ENCODE results near the gene OR8D4.
"Not testable (repeated sequence)": the region's sequence is repeated elsewhere in the genome, so short reads cannot be mapped to it uniquely, and the experiment has no call there.

The OR8D4 gene

DNA sequence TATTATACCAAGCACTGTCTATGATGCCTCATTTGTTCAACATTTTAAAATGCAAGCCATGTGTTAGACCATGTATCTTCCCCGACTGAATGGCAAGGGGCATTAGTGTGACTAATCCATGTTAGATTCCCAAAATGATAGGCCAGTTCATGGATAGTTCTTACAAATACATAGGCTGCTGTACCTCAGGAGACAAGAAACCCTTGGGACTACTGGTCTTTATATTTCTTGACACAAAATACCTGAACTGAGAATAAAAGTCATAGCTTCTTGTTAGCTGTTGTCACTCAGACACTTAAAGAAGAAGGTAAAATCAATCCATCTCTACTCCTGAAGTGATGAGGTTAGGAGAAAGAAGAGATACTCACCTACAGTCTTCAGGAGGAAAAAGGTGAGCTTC, at the start of gene OR8D4:
Gene OR8D4, plus strand, starts transcription at position 301 of the 400 bp plus-strand sequence. CDS start 4,265 bp downstream, outside the sequence.
- no peak for TF ChIP-seq POLR2A (IDR thresholded peaks at IDR 0.05; ENCODE audit: low read depth, low read length)
- FAIRE-seq (no peak), DNase-seq (ENCODE audit: insufficient read length, low spot score) (no peak)

DNA sequence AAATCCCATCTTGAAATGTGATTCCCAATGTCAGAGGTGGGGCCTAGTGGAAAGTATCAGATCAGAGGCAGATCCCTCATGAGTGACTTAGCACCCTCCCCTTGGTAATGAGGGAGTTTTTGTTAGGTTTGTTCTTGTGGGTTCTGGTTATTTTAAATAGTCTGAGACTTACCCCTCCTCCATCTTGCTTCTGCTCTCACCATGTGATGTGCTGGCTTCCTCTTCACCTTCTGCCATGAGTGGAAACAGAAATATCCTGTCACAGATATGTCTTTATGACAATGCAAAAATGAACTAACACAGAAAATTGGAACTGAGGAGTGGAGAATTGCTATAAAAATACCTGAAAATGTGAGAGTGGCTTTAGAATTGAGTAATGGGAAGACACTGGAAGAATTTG, 49.6 kb upstream of the OR8D4 start:
- TF ChIP-seq POLR2A (IDR thresholded peaks at IDR 0.05; ENCODE audit: low read depth, low read length): no peak
- FAIRE-seq: no peak
- DNase-seq (ENCODE audit: insufficient read length, low spot score): no peak

DNA sequence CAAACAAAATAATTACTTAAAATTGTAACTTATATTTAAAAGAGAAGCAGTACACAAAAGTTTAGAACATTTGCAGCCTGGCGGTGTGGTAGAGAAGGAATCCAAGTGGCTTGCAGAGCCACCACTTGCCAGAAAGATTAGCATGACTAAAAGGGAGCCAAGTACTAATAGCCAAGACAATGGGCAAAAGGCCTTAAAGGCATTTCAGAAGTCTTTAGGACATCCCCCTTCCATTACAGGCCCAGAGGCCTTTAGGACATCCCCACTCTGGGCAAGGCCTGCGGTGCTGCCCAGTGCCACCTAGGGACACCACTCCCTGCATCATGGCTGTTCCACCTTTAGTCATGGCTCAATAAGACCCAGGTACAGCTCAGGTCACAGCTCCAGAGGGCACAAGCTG, 48.9 kb upstream of the OR8D4 start:
- DNase-seq (ENCODE audit: insufficient read length, low spot score): no peak
- FAIRE-seq: no peak
- TF ChIP-seq POLR2A (IDR thresholded peaks at IDR 0.05; ENCODE audit: low read depth, low read length): no peak

DNA sequence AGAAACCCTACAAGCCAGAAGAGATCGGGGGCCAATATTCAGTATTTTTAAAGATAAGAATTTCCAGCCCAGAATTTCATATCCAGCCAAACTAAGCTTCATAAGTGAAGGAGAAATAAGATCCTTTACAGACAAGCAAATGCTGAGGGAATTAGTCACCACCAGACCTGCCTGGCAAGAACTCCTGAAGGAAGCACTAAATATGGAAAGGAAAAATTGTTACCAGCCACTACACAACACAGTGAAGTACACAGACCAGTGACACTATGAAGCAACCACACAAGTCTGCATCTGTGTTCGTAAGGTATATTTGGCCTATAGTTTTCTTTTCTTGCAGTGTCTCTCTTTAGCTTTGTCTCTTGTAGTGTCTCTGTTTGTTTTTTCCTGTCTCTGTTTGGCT, 45.5 kb upstream of the OR8D4 start:
- DNase-seq (ENCODE audit: insufficient read length, low spot score) (no peak), FAIRE-seq (no peak)
- TF ChIP-seq POLR2A (IDR thresholded peaks at IDR 0.05; ENCODE audit: low read depth, low read length): no peak

DNA sequence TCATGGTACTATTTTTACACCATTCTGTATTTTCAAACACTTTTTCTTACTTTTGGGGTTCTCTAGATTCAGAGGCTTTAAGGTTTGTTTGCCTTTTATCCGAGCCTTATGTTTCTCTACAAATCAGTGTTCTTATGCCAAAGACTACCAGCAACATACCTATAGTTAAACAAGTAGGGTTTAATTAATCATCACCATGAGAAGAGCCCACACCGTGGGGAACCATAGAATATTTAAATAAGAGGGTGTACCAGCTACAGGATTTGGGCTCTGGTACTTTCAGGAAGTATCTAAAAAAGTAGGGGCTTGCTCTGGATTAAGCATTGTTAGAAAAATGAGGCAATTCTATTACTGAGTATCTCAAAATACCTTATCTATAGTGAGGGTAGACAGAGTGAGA, 42.2 kb upstream of the OR8D4 start:
- no peak for FAIRE-seq
- TF ChIP-seq POLR2A (IDR thresholded peaks at IDR 0.05; ENCODE audit: low read depth, low read length): no peak

DNA sequence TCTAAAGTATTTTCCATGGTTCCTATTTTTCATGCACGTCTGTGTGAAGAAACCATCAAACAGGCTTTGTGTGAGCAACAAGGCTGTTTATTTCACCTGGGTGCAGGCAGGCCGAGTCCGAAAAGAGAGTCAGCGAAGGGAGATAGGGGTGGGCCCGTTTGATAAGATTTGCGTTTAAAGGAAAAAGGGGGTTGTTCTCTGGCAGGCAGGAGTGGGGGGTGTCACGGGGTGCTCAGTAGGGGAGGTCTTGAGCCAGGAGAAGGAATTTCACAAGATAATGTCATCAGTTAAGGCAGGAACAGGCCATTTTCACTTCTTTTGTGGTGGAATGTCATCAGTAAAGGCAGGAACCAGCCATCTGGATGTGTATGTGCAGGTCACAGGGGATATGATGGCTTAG, 36.7 kb upstream of the OR8D4 start:
- DNase-seq (ENCODE audit: insufficient read length, low spot score); FAIRE-seq: not testable (repeated sequence)

More for the DNA sequence above, 42.2 kb upstream of the OR8D4 start:
- no peak for DNase-seq (ENCODE audit: insufficient read length, low spot score)

DNA sequence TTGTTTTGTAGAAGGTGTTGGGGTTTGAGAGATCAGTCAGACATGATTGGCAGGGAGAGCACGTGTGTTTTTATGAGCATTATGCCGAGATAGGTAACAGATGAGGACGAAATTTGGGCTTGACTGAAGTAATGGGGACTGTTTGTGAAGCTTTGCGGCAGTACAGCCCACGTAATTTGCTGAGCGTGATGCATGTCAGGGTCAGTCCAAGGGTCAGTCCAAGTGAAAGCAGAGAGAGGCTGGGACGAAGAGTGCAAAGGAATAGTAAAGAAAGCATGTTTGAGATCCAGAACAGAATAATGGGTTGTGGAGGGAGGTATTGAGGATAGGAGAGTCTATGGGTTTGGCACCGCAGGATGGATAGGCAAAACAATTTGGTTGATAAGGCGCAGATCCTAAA, 34.2 kb upstream of the OR8D4 start:
- FAIRE-seq; DNase-seq (ENCODE audit: insufficient read length, low spot score): not testable (repeated sequence)

DNA sequence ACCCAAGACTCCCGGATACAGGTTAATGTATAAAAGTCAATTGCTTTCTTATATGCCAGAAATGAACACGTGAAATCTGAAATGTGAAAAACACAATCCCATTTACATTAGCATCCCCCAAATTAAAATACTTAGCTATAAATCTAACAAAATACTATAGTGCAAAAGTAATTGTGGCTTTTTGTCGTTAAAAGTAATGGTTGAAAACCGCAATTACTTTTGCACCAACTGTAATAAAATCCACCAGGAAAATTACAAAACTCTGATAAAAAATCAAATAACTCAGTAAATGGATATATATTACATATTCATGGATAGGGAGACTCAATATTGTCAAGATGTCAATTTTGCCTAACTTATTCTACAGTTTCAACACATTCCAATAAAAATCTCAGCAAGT, 21.1 kb upstream of the OR8D4 start:
- no peak for TF ChIP-seq POLR2A (IDR thresholded peaks at IDR 0.05; ENCODE audit: low read depth, low read length)
- no peak for DNase-seq (ENCODE audit: insufficient read length, low spot score)
- FAIRE-seq: no peak

DNA sequence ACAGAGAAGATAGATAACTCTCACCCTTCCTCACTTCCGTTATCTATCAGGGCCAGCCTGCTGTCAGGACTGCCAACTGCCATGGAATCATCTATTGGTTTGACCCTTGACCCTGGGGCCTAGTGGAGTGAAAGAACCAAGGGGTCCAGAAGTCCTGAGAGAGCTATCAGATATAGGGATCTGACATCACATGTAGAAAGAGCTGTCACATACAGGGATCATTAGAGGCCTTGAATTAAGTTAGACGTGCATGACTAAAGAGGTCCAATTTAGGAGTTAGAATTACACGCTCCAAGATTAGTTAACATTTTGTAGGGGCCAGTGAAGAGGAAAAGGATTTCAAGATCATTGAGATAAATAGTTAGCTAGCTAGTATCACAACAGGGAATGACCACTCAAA, 16.4 kb upstream of the OR8D4 start, which contains the start of gene TMEM225:
Gene TMEM225, minus strand, starts transcription at position 101 of the 400 bp plus-strand sequence. CDS start 245 bp downstream, outside the sequence.
- DNase-seq (ENCODE audit: insufficient read length, low spot score) (no peak), FAIRE-seq (no peak)
- no peak for TF ChIP-seq POLR2A (IDR thresholded peaks at IDR 0.05; ENCODE audit: low read depth, low read length)

DNA sequence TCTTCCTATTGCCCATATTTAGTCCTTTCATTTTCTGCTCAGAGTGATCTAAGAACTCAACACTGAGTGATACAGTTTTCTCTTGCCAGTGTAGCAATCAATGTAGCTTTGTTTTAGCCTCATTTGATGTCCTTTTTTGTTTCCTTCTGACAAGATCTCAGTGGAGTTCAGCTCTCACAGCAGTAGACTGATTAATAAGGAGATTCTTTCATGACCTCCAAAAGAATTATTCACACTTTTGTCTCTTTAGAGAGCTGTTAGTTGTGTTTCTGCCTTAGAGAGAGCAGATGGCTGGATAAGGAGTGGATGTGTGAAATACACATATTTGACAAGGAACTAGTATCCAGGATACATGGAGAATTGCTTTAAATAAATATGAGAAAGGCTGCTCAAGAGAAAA, 9.9 kb upstream of the OR8D4 start:
- FAIRE-seq (no peak), DNase-seq (ENCODE audit: insufficient read length, low spot score) (no peak)
- TF ChIP-seq POLR2A (IDR thresholded peaks at IDR 0.05; ENCODE audit: low read depth, low read length): no peak

DNA sequence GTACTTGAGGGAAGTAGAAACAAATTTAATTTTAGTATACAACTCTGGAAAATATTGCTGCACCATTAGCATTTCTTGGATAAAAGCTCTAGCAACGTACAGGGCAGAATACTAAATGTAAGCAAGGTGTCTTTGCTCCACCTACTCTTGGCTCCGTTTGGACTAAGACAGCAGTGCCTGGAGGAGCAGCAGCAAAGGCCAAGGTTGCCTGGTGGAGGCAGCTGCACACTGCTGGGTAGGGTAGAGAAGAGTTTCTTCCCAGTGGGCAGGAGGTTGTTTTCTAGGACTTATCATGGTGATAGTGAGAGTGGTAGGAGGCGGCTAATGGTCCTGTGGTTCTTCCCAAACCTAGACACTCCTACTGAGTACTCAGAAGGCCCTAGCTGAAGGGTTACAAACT, 2.2 kb upstream of the OR8D4 start:
- no peak for DNase-seq (ENCODE audit: insufficient read length, low spot score)
- no peak for FAIRE-seq
- no peak for TF ChIP-seq POLR2A (IDR thresholded peaks at IDR 0.05; ENCODE audit: low read depth, low read length)

DNA sequence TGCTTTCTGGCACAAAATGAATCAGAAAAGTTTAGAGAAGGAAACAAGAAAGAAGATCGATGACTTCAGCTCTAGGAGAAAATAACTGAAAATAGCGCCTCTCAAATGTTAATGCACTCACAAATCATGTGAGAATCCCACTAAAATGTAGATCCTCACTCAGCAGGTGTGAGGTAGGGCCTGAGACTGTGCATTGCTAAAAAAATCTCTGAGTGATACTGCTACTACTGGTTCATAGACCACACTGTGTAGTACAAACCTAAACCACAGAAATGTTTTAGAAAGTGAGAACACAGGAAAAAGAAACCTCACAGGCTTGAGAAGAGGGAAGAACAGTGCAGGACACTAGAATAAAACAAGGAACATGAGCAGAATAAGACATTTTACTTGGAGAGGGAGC, 2.0 kb downstream of the OR8D4 start:
- no peak for FAIRE-seq
- TF ChIP-seq POLR2A (IDR thresholded peaks at IDR 0.05; ENCODE audit: low read depth, low read length): no peak
- DNase-seq (ENCODE audit: insufficient read length, low spot score): no peak

DNA sequence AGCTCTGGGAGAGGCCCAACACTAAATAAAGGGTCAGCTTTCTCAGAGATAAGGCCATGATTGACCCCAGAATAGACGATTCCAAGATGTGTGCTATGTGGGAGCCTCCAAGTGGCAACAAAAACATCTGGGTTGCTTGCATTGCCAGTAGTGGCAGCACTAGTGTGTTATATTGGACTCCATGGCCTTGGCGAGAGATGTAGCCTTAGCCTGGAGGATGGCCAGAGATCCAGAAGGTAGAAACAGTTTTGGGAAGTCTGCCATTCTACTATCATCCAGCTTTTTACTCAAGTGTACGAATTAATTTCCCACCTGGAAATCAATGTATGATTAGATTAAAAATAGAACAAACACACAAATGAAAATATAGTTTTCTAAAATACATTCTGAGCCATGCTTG, 3.0 kb downstream of the OR8D4 start:
- no peak for DNase-seq (ENCODE audit: insufficient read length, low spot score)
- TF ChIP-seq POLR2A (IDR thresholded peaks at IDR 0.05; ENCODE audit: low read depth, low read length): no peak
- no peak for FAIRE-seq

DNA sequence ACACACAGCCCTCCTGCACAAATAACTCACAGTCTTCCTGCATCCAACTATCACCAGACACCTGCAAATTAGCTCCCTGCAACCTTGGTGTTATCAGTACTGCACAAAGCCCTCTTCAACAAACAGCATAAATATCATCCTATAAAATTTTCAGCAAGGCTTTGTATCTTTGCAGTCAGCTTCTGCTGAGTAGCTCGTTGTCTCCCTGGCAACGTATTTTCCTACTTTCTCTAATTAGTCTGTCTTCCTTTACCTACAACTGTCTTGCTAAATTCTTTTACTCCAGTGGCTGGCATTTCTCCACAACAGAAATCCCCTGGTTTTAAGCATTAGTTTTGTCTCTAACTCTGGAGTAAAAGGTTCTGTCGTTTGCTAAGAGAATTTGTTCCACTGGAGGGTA, 3.9 kb downstream of the OR8D4 start:
- no peak for DNase-seq (ENCODE audit: insufficient read length, low spot score)
- no peak for TF ChIP-seq POLR2A (IDR thresholded peaks at IDR 0.05; ENCODE audit: low read depth, low read length)

DNA sequence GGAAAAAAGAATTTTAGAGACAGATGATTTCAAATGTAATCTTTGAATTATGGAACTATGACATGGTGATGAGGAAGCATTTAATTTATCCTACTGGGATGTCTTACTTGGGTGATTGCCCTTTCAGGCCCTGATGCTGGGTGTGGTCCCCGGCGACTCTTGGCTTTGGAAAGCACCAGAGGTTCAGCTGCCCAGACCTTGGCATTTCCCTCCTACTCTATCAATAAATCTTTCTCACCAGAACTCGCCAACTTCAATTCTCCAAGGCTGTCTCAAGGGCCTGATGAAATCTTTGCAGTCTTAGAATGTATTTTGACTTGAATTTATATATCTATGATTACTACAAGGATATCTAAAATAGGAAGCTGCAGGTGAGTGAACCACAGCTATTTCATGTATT, 19.0 kb downstream of the OR8D4 start:
- DNase-seq (ENCODE audit: insufficient read length, low spot score) (no peak), FAIRE-seq (no peak)
- no peak for TF ChIP-seq POLR2A (IDR thresholded peaks at IDR 0.05; ENCODE audit: low read depth, low read length)

More for the DNA sequence above, 3.9 kb downstream of the OR8D4 start:
- no peak for FAIRE-seq

DNA sequence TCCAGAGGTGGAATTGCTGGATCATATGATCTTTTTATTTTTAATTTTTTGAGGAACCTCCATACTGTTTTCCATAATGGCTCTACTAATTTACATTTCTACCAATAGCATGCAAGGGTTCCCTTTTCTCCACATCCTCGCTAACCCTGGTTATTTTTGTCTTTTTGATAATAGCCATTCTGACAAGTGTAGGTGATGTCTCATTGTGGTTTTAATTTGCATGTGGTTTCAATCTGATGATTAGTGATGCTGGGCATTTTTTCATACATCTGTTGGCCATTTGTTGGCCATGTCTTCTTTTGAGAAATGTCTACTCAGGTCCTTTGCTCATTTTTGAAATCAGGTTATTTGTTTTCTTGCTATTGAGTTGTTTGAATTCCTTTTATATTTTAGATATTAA, 22.1 kb downstream of the OR8D4 start:
- no peak for TF ChIP-seq POLR2A (IDR thresholded peaks at IDR 0.05; ENCODE audit: low read depth, low read length)
- no peak for FAIRE-seq
- DNase-seq (ENCODE audit: insufficient read length, low spot score): no peak

Measured in H54 (cell line).